ENCODE results near the gene C2CD2.

The C2CD2 gene

DNA sequence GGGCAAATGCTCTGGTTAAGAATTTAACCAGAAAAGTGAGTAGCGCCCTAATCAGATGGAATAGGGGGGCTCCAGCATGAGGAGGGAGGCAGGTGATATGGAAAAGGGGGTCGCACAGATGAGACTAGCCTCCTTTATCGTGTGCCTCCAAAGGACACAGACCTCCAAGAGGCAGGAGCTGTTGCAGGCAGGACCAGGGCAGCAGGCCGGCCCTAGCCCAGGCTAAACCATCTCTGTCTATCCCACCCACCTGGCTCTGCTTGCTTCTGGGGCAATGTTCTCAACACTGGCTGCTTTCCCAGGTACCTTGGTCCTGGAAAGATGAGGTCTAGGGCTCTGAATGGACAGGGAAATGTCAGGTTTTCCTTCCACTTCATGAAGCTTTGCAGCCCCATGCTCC, 36.3 kb downstream of the C2CD2 start:
- Histone ChIP-seq H3K14ac (ENCODE audit: low read length) (no peak overlapping the region), H3K4me3 (ENCODE audit: low read length in 2 of 2) (no peak overlapping the region), H3K27me3 (ENCODE audit: control insufficient read depth in 3 of 3, insufficient read depth in 3 of 3, low read depth in 1 of 3, low read length in 3 of 3) (no peaks in the 10 kb centered on the region), H3K27ac (replicated peaks; ENCODE audit: low read length) (no peak overlapping the region), H2BK12ac (ENCODE audit: low read length) (no peak overlapping the region), H2BK5ac (ENCODE audit: low read length) (no peak overlapping the region), H2AK5ac (ENCODE audit: low read depth, low read length) (no peak overlapping the region), H2AFZ (ENCODE audit: low read length) (no peak overlapping the region), H3K36me3 (replicated peaks in 1 of 2; ENCODE audit: control insufficient read depth in 2 of 2, insufficient read depth in 2 of 2, low read length in 2 of 2) (peaks cover 6 to 32% of the 10 kb centered on the region in 2 donors), H3K9ac (ENCODE audit: low read depth, low read length, poor library complexity) (no peak overlapping the region), H4K91ac (ENCODE audit: low read depth, low read length, poor library complexity) (no peak overlapping the region), H2BK120ac (ENCODE audit: low read depth, low read length) (no peak overlapping the region), H4K8ac (ENCODE audit: low read depth, low read length) (no peak overlapping the region), H3K4me2 (ENCODE audit: insufficient read depth, low read length, poor library complexity, severe bottlenecking) (no peak overlapping the region), H3K4me1 (ENCODE audit: control insufficient read depth in 2 of 2, insufficient read depth in 1 of 2, low read depth in 1 of 2, low read length in 2 of 2) (no peaks in the 10 kb centered on the region), H2BK15ac (ENCODE audit: low read length) (no peak overlapping the region), H3K79me1 (ENCODE audit: low read depth, low read length) (no peaks in the 10 kb centered on the region), H3K23ac (ENCODE audit: low read depth, low read length, poor library complexity) (no peak overlapping the region), H3K4ac (ENCODE audit: low read length) (no peak overlapping the region), H3K18ac (ENCODE audit: low read length) (no peak overlapping the region), H3K9me3 (replicated peaks in 1 of 2; ENCODE audit: control insufficient read depth in 2 of 2, insufficient read depth in 1 of 2, low read depth in 1 of 2, low read length in 2 of 2) (no peaks in the 10 kb centered on the region)
- no peak for DNase-seq (ENCODE audit: low spot score)
- no CpG with 5 or more reads among the region's 4 CpGs for WGBS, 2 donors (ENCODE audit: extremely low coverage in 2 of 2, insufficient read length in 2 of 2, insufficient replicate concordance in 1 of 2)

GRCh38 chr21:41916888-41917433, 36.9 kb downstream of the C2CD2 start:
- H4K8ac ChIP-seq (ENCODE audit: low read depth, low read length), result no peak overlapping the region
- no peaks in the 10 kb centered on the region for H3K27me3 ChIP-seq (ENCODE audit: control insufficient read depth in 3 of 3, insufficient read depth in 3 of 3, low read depth in 1 of 3, low read length in 3 of 3)
- H3K27ac ChIP-seq (replicated peaks; ENCODE audit: low read length), result no peak overlapping the region
- H2BK120ac ChIP-seq (ENCODE audit: low read depth, low read length), result no peak overlapping the region
- H3K79me1 ChIP-seq (ENCODE audit: low read depth, low read length), result no peaks in the 10 kb centered on the region
- H2BK5ac ChIP-seq (ENCODE audit: low read length), result no peak overlapping the region
- H3K4ac ChIP-seq (ENCODE audit: low read length), result no peak overlapping the region
- H2BK15ac ChIP-seq (ENCODE audit: low read length), result no peak overlapping the region
- H2AK5ac ChIP-seq (ENCODE audit: low read depth, low read length), result no peak overlapping the region
- H2BK12ac ChIP-seq (ENCODE audit: low read length), result no peak overlapping the region
- H3K23ac ChIP-seq (ENCODE audit: low read depth, low read length, poor library complexity), result no peak overlapping the region
- no peak for DNase-seq (ENCODE audit: low spot score)
- no peaks in the 10 kb centered on the region for H3K4me1 ChIP-seq (ENCODE audit: control insufficient read depth in 2 of 2, insufficient read depth in 1 of 2, low read depth in 1 of 2, low read length in 2 of 2)
- no peak overlapping the region for H3K18ac ChIP-seq (ENCODE audit: low read length)
- H3K36me3 ChIP-seq (replicated peaks in 1 of 2; ENCODE audit: control insufficient read depth in 2 of 2, insufficient read depth in 2 of 2, low read length in 2 of 2), result peaks cover 6 to 35% of the 10 kb centered on the region in 2 donors
- no peaks in the 10 kb centered on the region for H3K9me3 ChIP-seq (replicated peaks in 1 of 2; ENCODE audit: control insufficient read depth in 2 of 2, insufficient read depth in 1 of 2, low read depth in 1 of 2, low read length in 2 of 2)
- H3K9ac ChIP-seq (ENCODE audit: low read depth, low read length, poor library complexity), result no peak overlapping the region
- H3K4me2 ChIP-seq (ENCODE audit: insufficient read depth, low read length, poor library complexity, severe bottlenecking), result no peak overlapping the region
- no peak overlapping the region for H3K14ac ChIP-seq (ENCODE audit: low read length)
- no CpG with 5 or more reads among the region's 3 CpGs for WGBS, 2 donors (ENCODE audit: extremely low coverage in 2 of 2, insufficient read length in 2 of 2, insufficient replicate concordance in 1 of 2)
- H2AFZ ChIP-seq (ENCODE audit: low read length), result no peak overlapping the region
- H3K4me3 ChIP-seq (ENCODE audit: low read length in 2 of 2), result no peak overlapping the region
- no peak overlapping the region for H4K91ac ChIP-seq (ENCODE audit: low read depth, low read length, poor library complexity)

DNA sequence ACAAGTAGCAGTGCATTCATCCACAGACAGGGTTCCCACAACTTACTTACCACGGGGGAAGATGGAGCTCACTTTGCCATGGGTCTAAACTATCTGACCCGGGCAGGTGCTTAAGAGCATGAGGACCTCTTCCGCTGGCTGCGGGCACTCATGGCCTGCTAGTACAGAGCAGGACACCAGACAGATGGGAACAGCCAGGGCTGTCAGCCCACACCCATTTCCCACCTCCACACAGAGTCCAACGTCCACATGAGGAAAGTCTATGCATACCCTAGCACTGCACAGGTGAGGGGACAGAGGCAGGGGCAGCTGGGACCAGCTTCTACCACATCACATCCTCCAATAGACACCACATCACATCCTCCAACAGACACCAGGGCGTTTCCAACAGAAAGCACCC, 38.9 kb downstream of the C2CD2 start:
- H3K79me1 ChIP-seq (ENCODE audit: low read depth, low read length), result no peaks in the 10 kb centered on the region
- H4K91ac ChIP-seq (ENCODE audit: low read depth, low read length, poor library complexity), result no peak overlapping the region
- H2AFZ ChIP-seq (ENCODE audit: low read length), result no peak overlapping the region
- H3K9ac ChIP-seq (ENCODE audit: low read depth, low read length, poor library complexity), result no peak overlapping the region
- H3K27ac ChIP-seq (replicated peaks; ENCODE audit: low read length), result no peak overlapping the region
- no peak overlapping the region for H3K4me2 ChIP-seq (ENCODE audit: insufficient read depth, low read length, poor library complexity, severe bottlenecking)
- H2BK5ac ChIP-seq (ENCODE audit: low read length), result no peak overlapping the region
- H3K36me3 ChIP-seq (replicated peaks in 1 of 2; ENCODE audit: control insufficient read depth in 2 of 2, insufficient read depth in 2 of 2, low read length in 2 of 2), result peaks cover 6 to 50% of the 10 kb centered on the region in 2 donors
- no peak overlapping the region for H3K14ac ChIP-seq (ENCODE audit: low read length)
- no peak overlapping the region for H3K18ac ChIP-seq (ENCODE audit: low read length)
- H3K23ac ChIP-seq (ENCODE audit: low read depth, low read length, poor library complexity), result no peak overlapping the region
- H3K4ac ChIP-seq (ENCODE audit: low read length), result no peak overlapping the region
- H3K9me3 ChIP-seq (replicated peaks in 1 of 2; ENCODE audit: control insufficient read depth in 2 of 2, insufficient read depth in 1 of 2, low read depth in 1 of 2, low read length in 2 of 2), result no peaks in the 10 kb centered on the region
- H2BK15ac ChIP-seq (ENCODE audit: low read length), result no peak overlapping the region
- H2BK12ac ChIP-seq (ENCODE audit: low read length), result no peak overlapping the region
- no peaks in the 10 kb centered on the region for H3K27me3 ChIP-seq (ENCODE audit: control insufficient read depth in 3 of 3, insufficient read depth in 3 of 3, low read depth in 1 of 3, low read length in 3 of 3)
- no peak for DNase-seq (ENCODE audit: low spot score)
- H2BK120ac ChIP-seq (ENCODE audit: low read depth, low read length), result no peak overlapping the region
- H2AK5ac ChIP-seq (ENCODE audit: low read depth, low read length), result no peak overlapping the region
- H3K4me1 ChIP-seq (ENCODE audit: control insufficient read depth in 2 of 2, insufficient read depth in 1 of 2, low read depth in 1 of 2, low read length in 2 of 2), result no peaks in the 10 kb centered on the region
- no peak overlapping the region for H4K8ac ChIP-seq (ENCODE audit: low read depth, low read length)
- WGBS, 2 donors (ENCODE audit: extremely low coverage in 2 of 2, insufficient read length in 2 of 2, insufficient replicate concordance in 1 of 2), result no CpG with 5 or more reads among the region's 6 CpGs
- no peak overlapping the region for H3K4me3 ChIP-seq (ENCODE audit: low read length in 2 of 2)

- Histone ChIP-seq H3K27ac (replicated peaks; ENCODE audit: low read length) (no peak overlapping the region), H2BK15ac (ENCODE audit: low read length) (no peak overlapping the region), H2AK5ac (ENCODE audit: low read depth, low read length) (no peak overlapping the region), H3K18ac (ENCODE audit: low read length) (no peak overlapping the region), H3K4me3 (ENCODE audit: low read length in 2 of 2) (no peak overlapping the region), H3K79me1 (ENCODE audit: low read depth, low read length) (no peaks in the 10 kb centered on the region), H3K23ac (ENCODE audit: low read depth, low read length, poor library complexity) (no peak overlapping the region), H4K91ac (ENCODE audit: low read depth, low read length, poor library complexity) (no peak overlapping the region), H3K4me2 (ENCODE audit: insufficient read depth, low read length, poor library complexity, severe bottlenecking) (no peak overlapping the region), H2BK12ac (ENCODE audit: low read length) (no peak overlapping the region), H2BK120ac (ENCODE audit: low read depth, low read length) (no peak overlapping the region), H3K4me1 (ENCODE audit: control insufficient read depth in 2 of 2, insufficient read depth in 1 of 2, low read depth in 1 of 2, low read length in 2 of 2) (no peaks in the 10 kb centered on the region), H2BK5ac (ENCODE audit: low read length) (no peak overlapping the region), H3K27me3 (ENCODE audit: control insufficient read depth in 3 of 3, insufficient read depth in 3 of 3, low read depth in 1 of 3, low read length in 3 of 3) (no peaks in the 10 kb centered on the region), H4K8ac (ENCODE audit: low read depth, low read length) (no peak overlapping the region), H2AFZ (ENCODE audit: low read length) (no peak overlapping the region), H3K14ac (ENCODE audit: low read length) (no peak overlapping the region), H3K4ac (ENCODE audit: low read length) (no peak overlapping the region), H3K9ac (ENCODE audit: low read depth, low read length, poor library complexity) (no peak overlapping the region), H3K9me3 (replicated peaks in 1 of 2; ENCODE audit: control insufficient read depth in 2 of 2, insufficient read depth in 1 of 2, low read depth in 1 of 2, low read length in 2 of 2) (no peaks in the 10 kb centered on the region), H3K36me3 (replicated peaks in 1 of 2; ENCODE audit: control insufficient read depth in 2 of 2, insufficient read depth in 2 of 2, low read length in 2 of 2) (peaks cover 6 to 55% of the 10 kb centered on the region in 2 donors)
- DNase-seq (ENCODE audit: low spot score), result no peak
- no CpG with 5 or more reads among the region's 12 CpGs for WGBS, 2 donors (ENCODE audit: extremely low coverage in 2 of 2, insufficient read length in 2 of 2, insufficient replicate concordance in 1 of 2)
Observed at GRCh38 chr21:41914358-41914757, 39.5 kb downstream of the C2CD2 start.

Measured in neuronal stem cell (in vitro differentiated cells).